ENCODE measurements around the gene PREX1. TPM values are rescaled to one million over a fixed set of nuclear protein-coding genes. Genes with fewer than 3 reads are reported as not detected.

Gene PREX1
- total and polyA plus RNA-seq, 8 donors = 5.2 to 25.2 (median 16.6) TPM

DNA sequence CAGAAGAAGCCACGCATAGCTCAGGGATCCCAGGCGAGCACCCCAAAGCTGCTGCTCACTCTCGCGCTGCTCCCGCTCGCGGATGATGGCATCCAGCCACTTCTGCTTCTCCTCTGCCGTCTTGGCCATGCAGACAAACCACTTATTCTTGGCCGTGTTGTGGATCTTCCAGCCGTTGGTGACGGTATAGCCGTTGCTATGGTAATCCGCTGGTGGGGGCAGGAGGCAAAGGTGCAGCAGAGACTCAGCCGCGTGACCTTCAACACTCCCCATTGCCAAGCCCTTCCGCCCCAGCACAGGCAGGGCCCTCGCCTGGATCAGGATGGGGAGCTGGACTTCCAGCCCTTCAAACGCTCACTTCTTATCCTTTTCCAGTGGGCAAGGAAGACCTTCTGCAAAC is 136.9 kb downstream of the PREX1 start:
- Histone ChIP-seq H3K9me3 (no peaks in the 10 kb centered on the region), H3K27me3 (no peaks in the 10 kb centered on the region), H3K36me3 (peaks cover 0 to 35% (median 15%) of the 10 kb centered on the region in 4 donors), H3K4me1 (peaks cover 11 to 38% (median 18%) of the 10 kb centered on the region in 4 donors), H3K4me3 (no peak overlapping the region), H3K27ac (no peak overlapping the region)
- WGBS, 5 donors = 74 to 91% (median 85%) methylated on average over 16 to 18 of the region's 18 CpGs
- peak in 1 of 2 donors; percentile 64 for DNase-seq
- TF ChIP-seq POLR2AphosphoS5 (IDR thresholded peaks at IDR 0.05) (no peak), EP300 (IDR thresholded peaks at IDR 0.05) (no peak), POLR2A (IDR thresholded peaks at IDR 0.05) (no peak)
- TF ChIP-seq, protein P1, sequence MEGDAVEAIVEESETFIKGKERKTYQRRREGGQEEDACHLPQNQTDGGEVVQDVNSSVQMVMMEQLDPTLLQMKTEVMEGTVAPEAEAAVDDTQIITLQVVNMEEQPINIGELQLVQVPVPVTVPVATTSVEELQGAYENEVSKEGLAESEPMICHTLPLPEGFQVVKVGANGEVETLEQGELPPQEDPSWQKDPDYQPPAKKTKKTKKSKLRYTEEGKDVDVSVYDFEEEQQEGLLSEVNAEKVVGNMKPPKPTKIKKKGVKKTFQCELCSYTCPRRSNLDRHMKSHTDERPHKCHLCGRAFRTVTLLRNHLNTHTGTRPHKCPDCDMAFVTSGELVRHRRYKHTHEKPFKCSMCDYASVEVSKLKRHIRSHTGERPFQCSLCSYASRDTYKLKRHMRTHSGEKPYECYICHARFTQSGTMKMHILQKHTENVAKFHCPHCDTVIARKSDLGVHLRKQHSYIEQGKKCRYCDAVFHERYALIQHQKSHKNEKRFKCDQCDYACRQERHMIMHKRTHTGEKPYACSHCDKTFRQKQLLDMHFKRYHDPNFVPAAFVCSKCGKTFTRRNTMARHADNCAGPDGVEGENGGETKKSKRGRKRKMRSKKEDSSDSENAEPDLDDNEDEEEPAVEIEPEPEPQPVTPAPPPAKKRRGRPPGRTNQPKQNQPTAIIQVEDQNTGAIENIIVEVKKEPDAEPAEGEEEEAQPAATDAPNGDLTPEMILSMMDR (IDR thresholded peaks at IDR 0.05) = no peak
- intact Hi-C loops (cut with DNase I; ENCODE audit: low total_unique reads) = no loop called here

DNA sequence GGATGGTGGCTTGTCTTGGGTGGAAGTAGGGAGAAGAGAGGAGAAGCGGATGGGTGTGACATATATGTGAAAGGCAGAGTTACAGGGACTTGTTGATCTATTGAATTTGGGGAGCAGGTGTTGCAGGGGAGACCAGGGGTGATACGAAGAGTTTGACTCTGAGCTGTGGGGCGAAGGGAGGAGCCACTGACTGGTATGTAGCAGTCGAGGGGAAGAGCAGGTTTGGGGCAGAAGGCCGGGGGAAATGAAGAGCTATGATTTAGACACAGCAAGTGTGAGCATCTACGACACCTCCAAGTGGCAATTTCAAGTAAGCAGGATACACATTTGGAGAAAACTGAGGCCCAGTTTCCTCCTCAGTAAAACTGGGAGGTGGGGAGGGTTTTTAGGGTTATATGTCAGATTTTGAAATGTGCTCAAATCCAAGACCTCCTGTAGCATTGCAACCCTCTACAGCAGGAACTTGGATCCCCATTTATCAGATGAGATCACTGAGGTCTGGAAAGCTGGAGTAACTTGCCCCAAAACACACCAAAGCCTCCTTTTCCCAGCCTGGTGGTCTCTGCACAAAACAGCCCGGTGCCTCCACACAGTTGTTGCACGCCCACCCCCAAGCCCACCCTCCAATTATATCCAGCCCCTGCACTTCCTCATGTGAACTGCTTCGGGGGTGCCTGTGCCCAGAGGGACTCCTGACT is 137.8 kb downstream of the PREX1 start:
- 87 to 93% (median 92%) methylated on average over 9 of the region's 9 CpGs for WGBS, 5 donors
- TF ChIP-seq EP300 (IDR thresholded peaks at IDR 0.05) = no peak
- no peak for TF ChIP-seq POLR2AphosphoS5 (IDR thresholded peaks at IDR 0.05)
- intact Hi-C loops (cut with DNase I; ENCODE audit: low total_unique reads) = no loop called here
- DNase-seq = no peak
- Histone ChIP-seq H3K4me1 (peaks cover 20 to 41% (median 26%) of the 10 kb centered on the region in 4 donors), H3K36me3 (peaks cover 0 to 36% (median 15%) of the 10 kb centered on the region in 4 donors), H3K27ac (no peak overlapping the region), H3K27me3 (no peaks in the 10 kb centered on the region), H3K9me3 (no peaks in the 10 kb centered on the region), H3K4me3 (no peak overlapping the region)

DNA sequence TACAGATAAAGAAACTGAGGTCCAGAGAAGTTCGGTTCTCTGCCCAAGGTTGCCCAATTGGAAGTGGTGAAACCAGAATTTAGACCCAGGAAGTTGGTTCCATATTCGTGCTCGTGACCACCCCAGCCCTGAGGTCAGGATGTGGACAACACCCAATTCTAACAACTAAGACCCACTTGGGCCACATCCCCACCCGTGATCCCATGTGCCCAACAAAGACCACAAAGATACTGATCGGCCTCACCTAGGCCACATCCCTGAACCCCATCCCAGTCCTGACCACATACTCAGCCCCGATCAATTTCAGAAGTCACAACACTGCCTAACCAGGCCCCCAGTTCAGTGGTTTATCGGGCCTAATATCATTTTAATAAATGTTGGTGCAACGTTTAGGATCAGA is 138.4 kb downstream of the PREX1 start:
- H3K4me3 ChIP-seq = no peak overlapping the region
- H3K4me1 ChIP-seq = peaks cover 26 to 44% (median 33%) of the 10 kb centered on the region in 4 donors
- no peaks in the 10 kb centered on the region for H3K9me3 ChIP-seq
- no peaks in the 10 kb centered on the region for H3K27me3 ChIP-seq
- H3K36me3 ChIP-seq = peaks cover 0 to 37% (median 14%) of the 10 kb centered on the region in 4 donors
- TF ChIP-seq, protein P1 (IDR thresholded peaks at IDR 0.05) = no peak
- TF ChIP-seq POLR2AphosphoS5 (IDR thresholded peaks at IDR 0.05) = no peak
- TF ChIP-seq EP300 (IDR thresholded peaks at IDR 0.05) = no peak
- TF ChIP-seq POLR2A (IDR thresholded peaks at IDR 0.05) = no peak
- 72 to 86% (median 80%) methylated on average over 8 of the region's 8 CpGs for WGBS, 5 donors
- intact Hi-C loops (cut with DNase I; ENCODE audit: low total_unique reads) = no loop called here
- H3K27ac ChIP-seq = no peak overlapping the region
- no peak for DNase-seq

DNA sequence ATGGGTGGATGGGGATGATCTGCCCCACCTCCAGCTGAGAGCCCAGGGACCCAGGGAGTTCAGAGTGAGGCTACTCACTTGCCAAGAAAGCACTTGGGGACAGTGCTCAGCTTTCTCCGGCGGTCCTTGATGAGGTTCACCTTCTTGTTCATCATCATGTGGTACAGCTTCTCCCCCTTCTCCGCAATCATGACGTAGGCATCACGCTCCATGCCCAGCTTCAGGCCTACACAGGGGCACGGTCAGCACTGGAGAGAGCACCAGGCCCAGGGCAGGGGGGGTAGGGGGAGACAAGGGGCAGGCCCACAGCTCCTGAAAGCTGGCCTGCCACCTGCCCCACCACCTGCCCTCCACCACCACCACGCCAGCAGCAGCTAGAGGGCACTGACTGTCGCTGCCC is 139.2 kb downstream of the PREX1 start:
- no peak for DNase-seq
- 95 to 100% (median 99%) methylated on average over 4 to 8 of the region's 8 CpGs for WGBS, 5 donors
- peaks cover 0 to 34% (median 13%) of the 10 kb centered on the region in 4 donors for H3K36me3 ChIP-seq
- H3K4me1 ChIP-seq = peaks cover 34 to 52% (median 41%) of the 10 kb centered on the region in 4 donors
- no peaks in the 10 kb centered on the region for H3K27me3 ChIP-seq
- TF ChIP-seq POLR2A (IDR thresholded peaks at IDR 0.05) = no peak
- TF ChIP-seq, protein P1 (IDR thresholded peaks at IDR 0.05) = no peak
- TF ChIP-seq EP300 (IDR thresholded peaks at IDR 0.05) = no peak
- no peak for TF ChIP-seq POLR2AphosphoS5 (IDR thresholded peaks at IDR 0.05)
- intact Hi-C loops (cut with DNase I; ENCODE audit: low total_unique reads) = no loop called here
- no peak overlapping the region for H3K4me3 ChIP-seq
- no peak overlapping the region for H3K27ac ChIP-seq
- no peaks in the 10 kb centered on the region for H3K9me3 ChIP-seq
